K562 (cell line): Measurements from ENCODE around the gene ST6GALNAC5. TPM values are rescaled to one million over a fixed set of nuclear protein-coding genes. Genes with fewer than 3 reads are reported as not detected.

Source experiments
- ATAC-seq: fragments of 200-7000 bp; cut with Tn5 transposase; 3 replicates; pipeline ENCODE4 v1.9.1; 2020; ENCODE audit warnings: moderate library complexity
- BruUV-seq: library from RNA; stranded (reverse); fragments of 400-500 nt; replicated peaks from 2 replicates; lab custom pipeline; 2021; lab: Mats Ljungman, UMichigan
- CTCF ChIA-PET: fragments of 300-600 bp; formaldehyde crosslinking; extraction: SDS; loops from one replicate; lab custom pipeline; 2021; ENCODE audit warnings: low intra/inter-chr PET ratio; lab: Yijun Ruan, JAX
- POLR2A ChIA-PET: fragments of 300-600, 350-650 bp; sonication (Branson Sonifier 250); formaldehyde crosslinking; extraction: SDS; loops from one replicate; lab custom pipeline; 2021; ENCODE audit warnings: antibody characterized with exemption, inconsistent platforms; lab: Yijun Ruan, JAX
- DNase-seq, 4 experiments: peaks; one replicate each; pipeline versions ENCODE4 v3.0.0 to v3.0.0-alpha.2; 2011 to 2018; ENCODE audit warnings: low spot score in 3 of 4, mixed read lengths in 3 of 4; ENCODE audit errors: extremely low read depth in 1 of 4
- FAIRE-seq: peaks from 2 replicates; lab custom pipeline; 2011; peaks lifted over from hg19 to GRCh38; lab: Jason Lieb, UNC
- H2AFZ ChIP-seq: 2 replicates; pipeline ENCODE4 v1.6.0; 2011; ENCODE audit warnings: low read depth, low read length, control low read depth, inconsistent platforms
- H3K27ac ChIP-seq: fragments of 200-600 bp; 3 replicates; pipeline ENCODE4 v1.8.0; 2011; ENCODE audit warnings: low read depth, mild to moderate bottlenecking, control low read depth, inconsistent platforms, low read length, moderate library complexity, mixed read lengths; ENCODE audit errors: extremely low read depth
- H3K27me3 ChIP-seq, 2 experiments: fragments of 300-600 bp in 1 of 2; 2 replicates in 1 of 2; 3 replicates in 1 of 2; pipeline versions ENCODE4 v1.6.0 to v1.8.0; 2011; ENCODE audit warnings: inconsistent platforms in 2 of 2, low read length in 2 of 2, mild to moderate bottlenecking in 1 of 2, mixed read lengths in 1 of 2, moderate library complexity in 1 of 2; ENCODE audit not compliant: control insufficient read depth in 2 of 2, insufficient read depth in 2 of 2
- H3K36me3 ChIP-seq: fragments of 300-600 bp; 3 replicates; pipeline ENCODE4 v1.8.0; 2011; ENCODE audit warnings: mild to moderate bottlenecking, low read length, inconsistent platforms; ENCODE audit not compliant: control insufficient read depth, insufficient read depth
- H3K4me1 ChIP-seq, 2 experiments: fragments of 200-600 bp in 1 of 2; replicated peaks in 1 of 2; 2 replicates in 1 of 2; 3 replicates in 1 of 2; pipeline versions ENCODE4 v1.5.1 to v1.8.0; 2011; ENCODE audit warnings: inconsistent platforms in 2 of 2, low read length in 2 of 2, mild to moderate bottlenecking in 1 of 2, mixed read lengths in 1 of 2, moderate library complexity in 1 of 2; ENCODE audit not compliant: control insufficient read depth in 2 of 2, insufficient read depth in 2 of 2
- H3K4me2 ChIP-seq: 2 replicates; pipeline ENCODE4 v1.6.1; 2011; ENCODE audit warnings: low read length, control low read depth, inconsistent platforms, mixed read lengths; ENCODE audit not compliant: insufficient read depth
- H3K4me3 ChIP-seq: fragments of 200-600 bp; sonication (generic), shearing (Covaris generic); 2 replicates; pipeline ENCODE4 v1.5.1; 2016; ENCODE audit warnings: control low read depth, inconsistent platforms
- H3K79me2 ChIP-seq: fragments of 200-600 bp; 3 replicates; pipeline ENCODE4 v1.8.0; 2011; ENCODE audit warnings: low read length, inconsistent platforms; ENCODE audit not compliant: control insufficient read depth, insufficient read depth
- H3K9ac ChIP-seq, 2 experiments: 2 replicates each; pipeline versions ENCODE4 v1.6.0 to v1.6.1; 2011; ENCODE audit warnings: low read depth in 2 of 2, low read length in 2 of 2, control low read depth in 1 of 2, inconsistent platforms in 1 of 2, mild to moderate bottlenecking in 1 of 2, mixed read lengths in 1 of 2; ENCODE audit not compliant: insufficient read depth in 1 of 2
- H3K9me1 ChIP-seq: one replicate; pipeline ENCODE4 v1.6.0; 2011; ENCODE audit warnings: inconsistent platforms, mild to moderate bottlenecking, low read length, moderate library complexity; ENCODE audit not compliant: control insufficient read depth, insufficient read depth
- H3K9me3 ChIP-seq: replicated peaks from 2 replicates; pipeline ENCODE4 v1.5.1; 2011; ENCODE audit warnings: low read depth, low read length, inconsistent platforms; ENCODE audit not compliant: control insufficient read depth, insufficient read depth
- H4K20me1 ChIP-seq: replicated peaks from 2 replicates; pipeline ENCODE4 v1.6.1; 2011; ENCODE audit warnings: low read length, inconsistent platforms, mixed read lengths; ENCODE audit not compliant: control insufficient read depth, insufficient read depth
- BRD4 ChIP-seq: fragments of 200-600 bp; sonication (generic); IDR thresholded peaks from 2 replicates; pipeline ENCODE4 v1.6.1; 2017; ENCODE audit warnings: inconsistent platforms
- BRF2 ChIP-seq: IDR thresholded peaks from 3 replicates; pipeline ENCODE4 v1.6.1; 2011; ENCODE audit warnings: borderline replicate concordance, mild to moderate bottlenecking; ENCODE audit not compliant: insufficient read length, insufficient read depth
- ELK3 ChIP-seq: fragments of 450-650 bp; formaldehyde crosslinking; IDR thresholded peaks from 2 replicates; pipeline ENCODE4 v1.4.0; 2020; ENCODE audit warnings: mild to moderate bottlenecking
- ETV5 ChIP-seq: sonication (generic); formaldehyde crosslinking; IDR thresholded peaks from 2 replicates; pipeline ENCODE4 v1.4.0; 2020; ENCODE audit warnings: low read depth, mild to moderate bottlenecking, missing genetic modification reagents
- GTF2F1 ChIP-seq: IDR thresholded peaks from 2 replicates; pipeline ENCODE4 v1.6.1; 2011; ENCODE audit warnings: low read depth, low read length, improper control_type of control experiment
- HDGF ChIP-seq: fragments of 450-650 bp; IDR thresholded peaks from 2 replicates; pipeline ENCODE4 v1.6.1; 2016
- HEY1 ChIP-seq: fragments of 250-450 bp; sonication (Bioruptor Pico); IDR thresholded peaks from 2 replicates; pipeline ENCODE4 v1.5.0; 2020; ENCODE audit warnings: mild to moderate bottlenecking, moderate library complexity, borderline replicate concordance
- MCM3 ChIP-seq: fragments of 450-650 bp; IDR thresholded peaks from 2 replicates; pipeline ENCODE4 v1.6.1; 2016
- MCM7 ChIP-seq, 2 experiments: fragments of 450-650 bp; IDR thresholded peaks; 2 replicates each; pipeline ENCODE4 v1.6.1; 2016 to 2018
- ZBTB1 ChIP-seq: sonication (generic); formaldehyde crosslinking; IDR thresholded peaks from 2 replicates; pipeline ENCODE4 v1.8.1; 2023; ENCODE audit warnings: missing genetic modification reagents, low read depth, mild to moderate bottlenecking, borderline replicate concordance
- ZNF347 ChIP-seq: fragments of 450-650 bp; formaldehyde crosslinking; IDR thresholded peaks from 2 replicates; pipeline ENCODE4 v1.4.0; 2020; ENCODE audit warnings: low read depth, mild to moderate bottlenecking, moderate library complexity
- WGBS: fragments of 100-300 bp; shearing (Covaris generic); methylation state at CpG from one replicate; pipeline ENCODE4 v1.1.6; 2016; ENCODE audit warnings: low coverage, mixed read lengths; ENCODE audit not compliant: insufficient coverage; ENCODE audit errors: missing lambda C conversion rate; 5-methylcytosine and 5-hydroxymethylcytosine counted together
- in situ Hi-C: fragments of 300-500 bp; cut with MboI; formaldehyde crosslinking; loops from 4 replicates; pipeline ENCODE4 v1.15.0; 2018; ENCODE audit warnings: inconsistent platforms, mixed read lengths
- intact Hi-C: fragments of 100-400 bp; cut with micrococcal nuclease; formaldehyde crosslinking; loops from 2 replicates; pipeline ENCODE4 v1.14.2; 2022
- polyA plus RNA-seq, 8 experiments: library from polyadenylated mRNA; depleted of rRNA in 4 of 8; stranded (reverse) in 5 of 8; unstranded in 3 of 8; fragments of >200 nt; fragmentation: Nextera tagmentation in 2 of 8; fragmentation: Illumina TruSeq in 1 of 8; extraction: Ambion mirVana in 2 of 8; extraction: Trizol in 1 of 8; gene quantifications; 2 replicates each; pipeline versions ENCODE4 v1.2.1 to v1.2.3, GENCODE V29; 2011 to 2014; ENCODE audit warnings: inconsistent platforms in 1 of 8, missing spikeins in 1 of 8
- total RNA-seq, 7 experiments: library from RNA; depleted of rRNA in 6 of 7; stranded (reverse); fragments of >200 nt in 6 of 7; fragmentation: Illumina TruSeq in 2 of 7; extraction: Trizol in 2 of 7; gene quantifications; 2 replicates each; pipeline versions ENCODE4 v1.2.1 to v1.2.3, GENCODE V29; 2011 to 2021; ENCODE audit warnings: low replicate concordance in 1 of 7
- TF ChIP-seq, protein P1 (sequence below): IDR thresholded peaks from 2 replicates; pipeline ENCODE4 v1.6.1; 2011; ENCODE audit not compliant: insufficient read length; ENCODE audit errors: extremely low read depth

ST6GALNAC5 gene
- total and polyA plus RNA-seq, 9 of the 15 experiments (the other 6 are each of a cell fraction or from before 2014, with no cell fraction given), result 0.04 to 0.14 TPM; not detected in 7

DNA sequence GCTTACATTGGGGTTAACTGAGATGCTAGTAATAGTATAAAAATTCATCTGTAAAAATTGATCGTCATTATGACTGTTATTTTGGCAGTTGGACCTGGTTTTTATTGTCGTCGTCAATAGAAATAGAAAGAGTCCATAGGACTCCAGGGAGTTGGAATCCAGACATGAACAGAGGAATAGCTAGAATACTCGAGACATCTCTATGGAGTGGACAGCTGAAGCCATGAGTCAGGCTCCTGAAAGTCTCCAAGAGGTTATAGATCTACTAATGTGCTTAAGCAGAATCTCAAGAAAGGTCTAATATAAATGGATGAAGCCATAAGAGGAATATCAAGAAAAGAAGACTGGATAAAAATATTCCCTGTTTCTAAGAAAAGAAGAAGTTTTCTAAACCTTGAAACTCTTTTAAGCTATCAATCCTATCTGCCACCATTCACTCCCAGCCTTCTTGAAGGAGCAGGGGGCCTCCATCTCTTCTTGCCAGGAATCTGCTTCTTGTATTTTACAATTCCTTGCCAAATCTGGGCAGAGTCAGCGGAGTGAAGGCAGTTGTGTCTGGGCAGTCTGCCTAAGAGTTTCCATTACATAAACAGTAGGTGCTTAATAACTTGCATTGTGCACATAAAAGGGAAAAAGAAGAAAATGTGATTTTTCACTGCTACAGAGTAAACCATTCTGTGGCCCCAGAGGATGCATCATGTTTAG, 163.3 kb downstream of the ST6GALNAC5 start:
- Histone ChIP-seq H3K4me2 (no peak overlapping the region), H3K27me3 (no peaks in the 10 kb centered on the region)
- no peak for FAIRE-seq
- TF ChIP-seq MCM7 (IDR thresholded peaks at IDR 0.05) (no peak), ETV5 (CRISPR knock-in tag) (no peak), BRD4 (no peak), HDGF (no peak), MCM3 (no peak), ELK3 (CRISPR knock-in tag) (no peak), HEY1 (CRISPR knock-in tag) (no peak), GTF2F1 (no peak), ZBTB1 (CRISPR knock-in tag) (no peak), BRF2 (no peak), ZNF347 (CRISPR knock-in tag) (no peak)
- TF ChIP-seq, protein P1, sequence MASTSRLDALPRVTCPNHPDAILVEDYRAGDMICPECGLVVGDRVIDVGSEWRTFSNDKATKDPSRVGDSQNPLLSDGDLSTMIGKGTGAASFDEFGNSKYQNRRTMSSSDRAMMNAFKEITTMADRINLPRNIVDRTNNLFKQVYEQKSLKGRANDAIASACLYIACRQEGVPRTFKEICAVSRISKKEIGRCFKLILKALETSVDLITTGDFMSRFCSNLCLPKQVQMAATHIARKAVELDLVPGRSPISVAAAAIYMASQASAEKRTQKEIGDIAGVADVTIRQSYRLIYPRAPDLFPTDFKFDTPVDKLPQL, result no peak
- TF ChIP-seq, all 486 proteins: peak for 0
- no TSS peak for BruUV-seq
- ChIA-PET CTCF (no interaction called here), POLR2A (interaction anchor here (1.4 kb wide), 1 partner anchor 17 kb away, joined by 3 read pairs; no protein-coding TSS in a partner anchor)
- WGBS, result 1% methylated on average over 5 of the region's 5 CpGs
- DNase-seq (no peak), ATAC-seq (no peak)
- Histone ChIP-seq H3K36me3 (no peaks in the 10 kb centered on the region), H3K9ac (no peak overlapping the region), H3K4me1 (no peaks in the 10 kb centered on the region), H2AFZ (no peak overlapping the region), H3K4me3 (no peak overlapping the region), H4K20me1 (no peaks in the 10 kb centered on the region), H3K9me1 (no peaks in the 10 kb centered on the region), H3K27ac (no peak overlapping the region), H3K79me2 (no peaks in the 10 kb centered on the region), H3K9me3 (no peaks in the 10 kb centered on the region)
- in situ Hi-C loops, result no loop called here
- intact Hi-C loops, result no loop called here
